Measurements from ENCODE around the gene CNNM4. TPM values are rescaled to one million over a fixed set of nuclear protein-coding genes. Genes with fewer than 3 reads are reported as not detected.

Gene CNNM4
- polyA plus RNA-seq, 1 donor from 2014 or later, result 7.5 TPM

GRCh38 chr2:96826546-96827278 is 66.0 kb downstream of the CNNM4 start:
- H3K4me3 ChIP-seq (ENCODE audit: low read length), result no peak overlapping the region
- no peak overlapping the region for H3K4me2 ChIP-seq (ENCODE audit: low read length)
- no peak for TF ChIP-seq TAF1 (IDR thresholded peaks at IDR 0.05; ENCODE audit: low read depth)
- TF ChIP-seq SMC3 (conservative IDR thresholded peaks at IDR 0.05; ENCODE audit: poor library complexity), result no peak
- no peak for TF ChIP-seq POLR2AphosphoS5 (IDR thresholded peaks at IDR 0.05)
- no peak for TF ChIP-seq REST (IDR thresholded peaks at IDR 0.05; ENCODE audit: borderline replicate concordance)
- no peak for TF ChIP-seq MXI1 (conservative IDR thresholded peaks at IDR 0.05; ENCODE audit: poor library complexity, severe bottlenecking)
- no peak for TF ChIP-seq EP300 (conservative IDR thresholded peaks at IDR 0.05; ENCODE audit: poor library complexity, severe bottlenecking)
- TF ChIP-seq CTCF (IDR thresholded peaks at IDR 0.05; ENCODE audit: poor library complexity, severe bottlenecking), result no peak
- no peak for TF ChIP-seq RAD21 (conservative IDR thresholded peaks at IDR 0.05)
- H4K20me1 ChIP-seq (ENCODE audit: insufficient read depth), result no peaks in the 10 kb centered on the region
- no peaks in the 10 kb centered on the region for H3K9me3 ChIP-seq (ENCODE audit: low read length)
- no peak overlapping the region for H3K27ac ChIP-seq (ENCODE audit: low read length)
- H3K9ac ChIP-seq (ENCODE audit: low read length), result no peak overlapping the region
- H3F3A ChIP-seq (ENCODE audit: insufficient read depth, low read length, poor library complexity, severe bottlenecking), result no peaks in the 10 kb centered on the region
- H3K36me3 ChIP-seq (ENCODE audit: insufficient read depth, low read length), result peaks cover 10% of the 10 kb centered on the region
- no peaks in the 10 kb centered on the region for H3K9me2 ChIP-seq (ENCODE audit: insufficient read depth, low read length)
- H3K79me2 ChIP-seq (replicated peaks; ENCODE audit: insufficient read depth, low read length), result no peaks in the 10 kb centered on the region
- H3K27me3 ChIP-seq (ENCODE audit: insufficient read depth, low read depth, low read length), result no peaks in the 10 kb centered on the region
- H2AFZ ChIP-seq (ENCODE audit: low read depth, low read length), result no peak overlapping the region

- H2AFZ ChIP-seq (ENCODE audit: low read depth, low read length), result no peak overlapping the region
- TF ChIP-seq CTCF (IDR thresholded peaks at IDR 0.05; ENCODE audit: poor library complexity, severe bottlenecking), result no peak
- TF ChIP-seq EZH2 (IDR thresholded peaks at IDR 0.05; ENCODE audit: borderline replicate concordance, insufficient read depth, low read length, poor library complexity, severe bottlenecking), result no peak
- no peak for TF ChIP-seq SMC3 (conservative IDR thresholded peaks at IDR 0.05; ENCODE audit: poor library complexity)
- no peak for TF ChIP-seq MXI1 (conservative IDR thresholded peaks at IDR 0.05; ENCODE audit: poor library complexity, severe bottlenecking)
- no peak for TF ChIP-seq TAF1 (IDR thresholded peaks at IDR 0.05; ENCODE audit: low read depth)
- no peaks in the 10 kb centered on the region for H3K9me3 ChIP-seq (ENCODE audit: low read length)
- no peak overlapping the region for H3K4me2 ChIP-seq (ENCODE audit: low read length)
- no peak overlapping the region for H3K27ac ChIP-seq (ENCODE audit: low read length)
- no peak overlapping the region for H3K9ac ChIP-seq (ENCODE audit: low read length)
- H3K9me2 ChIP-seq (ENCODE audit: insufficient read depth, low read length), result no peaks in the 10 kb centered on the region
- H3K79me2 ChIP-seq (replicated peaks; ENCODE audit: insufficient read depth, low read length), result no peaks in the 10 kb centered on the region
- peaks cover 10% of the 10 kb centered on the region for H3K36me3 ChIP-seq (ENCODE audit: insufficient read depth, low read length)
- H3F3A ChIP-seq (ENCODE audit: insufficient read depth, low read length, poor library complexity, severe bottlenecking), result no peaks in the 10 kb centered on the region
- no peaks in the 10 kb centered on the region for H3K27me3 ChIP-seq (ENCODE audit: insufficient read depth, low read depth, low read length)
- no peak overlapping the region for H3K4me3 ChIP-seq (ENCODE audit: low read length)
- H4K20me1 ChIP-seq (ENCODE audit: insufficient read depth), result no peaks in the 10 kb centered on the region
Measured at GRCh38 chr2:96828436-96828835, 67.7 kb downstream of the CNNM4 start.
